SK-N-SH treated with all-trans-retinoic acid at 6 μM for 48 hours (cell line): ENCODE measurements around the gene ARMC7.

Experiments
- BACH2 ChIP-seq: fragments of 250-450 bp; sonication (Bioruptor Pico); IDR thresholded peaks from 2 replicates; pipeline ENCODE4 v1.9.0; 2021; ENCODE audit warnings: mild to moderate bottlenecking, borderline replicate concordance
- CSDC2 ChIP-seq: fragments of 250-450 bp; sonication (Bioruptor Pico); IDR thresholded peaks from 2 replicates; pipeline ENCODE4 v1.5.0; 2020; ENCODE audit warnings: mild to moderate bottlenecking, moderate library complexity
- GLIS3 ChIP-seq: fragments of 250-450 bp; sonication (Bioruptor Pico); IDR thresholded peaks from 2 replicates; pipeline ENCODE4 v1.5.0; 2020; ENCODE audit warnings: mild to moderate bottlenecking, moderate library complexity
- TCF4 ChIP-seq: fragments of 250-450 bp; sonication (Bioruptor Pico); IDR thresholded peaks from 2 replicates; pipeline ENCODE4 v1.8.0; 2021; ENCODE audit warnings: mild to moderate bottlenecking, moderate library complexity, borderline replicate concordance
- TOX ChIP-seq: fragments of 250-450 bp; sonication (Bioruptor Pico); IDR thresholded peaks from 2 replicates; pipeline ENCODE4 v1.8.0; 2021; ENCODE audit warnings: mild to moderate bottlenecking, moderate library complexity, borderline replicate concordance
- ZC3H10 ChIP-seq: fragments of 250-450 bp; sonication (Bioruptor Pico); IDR thresholded peaks from 2 replicates; pipeline ENCODE4 v1.5.1; 2021; ENCODE audit warnings: mild to moderate bottlenecking, moderate library complexity
- ZNF565 ChIP-seq: fragments of 450-650 bp; formaldehyde crosslinking; conservative IDR thresholded peaks from 2 replicates; pipeline ENCODE4 v1.5.0; 2020; ENCODE audit warnings: low read depth, mild to moderate bottlenecking, moderate library complexity
- ZNF8 ChIP-seq: fragments of 450-650 bp; formaldehyde crosslinking; IDR thresholded peaks from 2 replicates; pipeline ENCODE4 v1.5.0; 2020; ENCODE audit warnings: mild to moderate bottlenecking, moderate library complexity
- TF ChIP-seq, protein P1 (sequence below): fragments of 250-450 bp; sonication (Bioruptor Pico); IDR thresholded peaks from 2 replicates; pipeline ENCODE4 v1.5.1; 2020; ENCODE audit warnings: low read depth, mild to moderate bottlenecking, moderate library complexity
- TF ChIP-seq, protein P2 (sequence below): fragments of 250-450 bp; sonication (Bioruptor Pico); IDR thresholded peaks from 2 replicates; pipeline ENCODE4 v1.8.0; 2020; ENCODE audit warnings: mild to moderate bottlenecking, moderate library complexity, borderline replicate concordance
- TF ChIP-seq, protein P3 (sequence below): fragments of 250-450 bp; sonication (Bioruptor Pico); IDR thresholded peaks from 2 replicates; pipeline ENCODE4 v1.8.0; 2021; ENCODE audit warnings: low read depth, mild to moderate bottlenecking, moderate library complexity, borderline replicate concordance
- TF ChIP-seq, protein P4 (sequence below): fragments of 250-450 bp; sonication (Bioruptor Pico); IDR thresholded peaks from 2 replicates; pipeline ENCODE4 v1.5.0; 2020; ENCODE audit warnings: mild to moderate bottlenecking, moderate library complexity

DNA sequence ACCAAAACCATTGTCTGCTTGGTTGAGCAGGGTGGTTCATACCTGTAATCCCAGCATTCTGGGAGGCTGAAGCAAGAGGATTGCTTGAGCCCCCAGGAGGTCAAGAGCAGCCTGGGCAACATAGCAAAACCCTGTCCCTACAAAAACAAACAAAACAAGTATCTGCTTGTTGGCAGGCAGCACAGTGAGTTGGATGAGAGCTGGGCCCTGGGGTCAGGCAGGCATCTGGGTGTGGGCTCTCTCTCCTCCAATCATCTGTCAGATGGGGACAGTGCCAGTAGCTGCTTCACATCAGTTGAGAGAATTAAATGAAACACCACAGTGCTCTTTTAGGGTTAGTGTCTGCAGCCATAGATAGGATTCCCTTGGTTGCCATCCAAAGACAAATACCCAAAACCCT is 5.8 kb downstream of the ARMC7 start:
- TF ChIP-seq TCF4 (CRISPR knock-in tag) (no peak), TOX (no peak), ZNF8 (CRISPR knock-in tag) (no peak), GLIS3 (CRISPR knock-in tag) (no peak), ZNF565 (no peak), CSDC2 (CRISPR knock-in tag) (no peak), ZC3H10 (CRISPR knock-in tag) (no peak), BACH2 (CRISPR knock-in tag) (no peak)
- TF ChIP-seq, protein P1, sequence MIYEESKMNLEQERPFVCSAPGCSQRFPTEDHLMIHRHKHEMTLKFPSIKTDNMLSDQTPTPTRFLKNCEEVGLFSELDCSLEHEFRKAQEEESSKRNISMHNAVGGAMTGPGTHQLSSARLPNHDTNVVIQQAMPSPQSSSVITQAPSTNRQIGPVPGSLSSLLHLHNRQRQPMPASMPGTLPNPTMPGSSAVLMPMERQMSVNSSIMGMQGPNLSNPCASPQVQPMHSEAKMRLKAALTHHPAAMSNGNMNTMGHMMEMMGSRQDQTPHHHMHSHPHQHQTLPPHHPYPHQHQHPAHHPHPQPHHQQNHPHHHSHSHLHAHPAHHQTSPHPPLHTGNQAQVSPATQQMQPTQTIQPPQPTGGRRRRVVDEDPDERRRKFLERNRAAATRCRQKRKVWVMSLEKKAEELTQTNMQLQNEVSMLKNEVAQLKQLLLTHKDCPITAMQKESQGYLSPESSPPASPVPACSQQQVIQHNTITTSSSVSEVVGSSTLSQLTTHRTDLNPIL (CRISPR knock-in tag): no peak
- TF ChIP-seq, protein P2, sequence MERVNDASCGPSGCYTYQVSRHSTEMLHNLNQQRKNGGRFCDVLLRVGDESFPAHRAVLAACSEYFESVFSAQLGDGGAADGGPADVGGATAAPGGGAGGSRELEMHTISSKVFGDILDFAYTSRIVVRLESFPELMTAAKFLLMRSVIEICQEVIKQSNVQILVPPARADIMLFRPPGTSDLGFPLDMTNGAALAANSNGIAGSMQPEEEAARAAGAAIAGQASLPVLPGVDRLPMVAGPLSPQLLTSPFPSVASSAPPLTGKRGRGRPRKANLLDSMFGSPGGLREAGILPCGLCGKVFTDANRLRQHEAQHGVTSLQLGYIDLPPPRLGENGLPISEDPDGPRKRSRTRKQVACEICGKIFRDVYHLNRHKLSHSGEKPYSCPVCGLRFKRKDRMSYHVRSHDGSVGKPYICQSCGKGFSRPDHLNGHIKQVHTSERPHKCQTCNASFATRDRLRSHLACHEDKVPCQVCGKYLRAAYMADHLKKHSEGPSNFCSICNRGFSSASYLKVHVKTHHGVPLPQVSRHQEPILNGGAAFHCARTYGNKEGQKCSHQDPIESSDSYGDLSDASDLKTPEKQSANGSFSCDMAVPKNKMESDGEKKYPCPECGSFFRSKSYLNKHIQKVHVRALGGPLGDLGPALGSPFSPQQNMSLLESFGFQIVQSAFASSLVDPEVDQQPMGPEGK (CRISPR knock-in tag): no peak
- TF ChIP-seq, protein P3, sequence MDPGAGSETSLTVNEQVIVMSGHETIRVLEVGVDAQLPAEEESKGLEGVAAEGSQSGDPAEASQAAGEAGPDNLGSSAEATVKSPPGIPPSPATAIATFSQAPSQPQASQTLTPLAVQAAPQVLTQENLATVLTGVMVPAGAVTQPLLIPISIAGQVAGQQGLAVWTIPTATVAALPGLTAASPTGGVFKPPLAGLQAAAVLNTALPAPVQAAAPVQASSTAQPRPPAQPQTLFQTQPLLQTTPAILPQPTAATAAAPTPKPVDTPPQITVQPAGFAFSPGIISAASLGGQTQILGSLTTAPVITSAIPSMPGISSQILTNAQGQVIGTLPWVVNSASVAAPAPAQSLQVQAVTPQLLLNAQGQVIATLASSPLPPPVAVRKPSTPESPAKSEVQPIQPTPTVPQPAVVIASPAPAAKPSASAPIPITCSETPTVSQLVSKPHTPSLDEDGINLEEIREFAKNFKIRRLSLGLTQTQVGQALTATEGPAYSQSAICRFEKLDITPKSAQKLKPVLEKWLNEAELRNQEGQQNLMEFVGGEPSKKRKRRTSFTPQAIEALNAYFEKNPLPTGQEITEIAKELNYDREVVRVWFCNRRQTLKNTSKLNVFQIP: no peak
- TF ChIP-seq, protein P4, sequence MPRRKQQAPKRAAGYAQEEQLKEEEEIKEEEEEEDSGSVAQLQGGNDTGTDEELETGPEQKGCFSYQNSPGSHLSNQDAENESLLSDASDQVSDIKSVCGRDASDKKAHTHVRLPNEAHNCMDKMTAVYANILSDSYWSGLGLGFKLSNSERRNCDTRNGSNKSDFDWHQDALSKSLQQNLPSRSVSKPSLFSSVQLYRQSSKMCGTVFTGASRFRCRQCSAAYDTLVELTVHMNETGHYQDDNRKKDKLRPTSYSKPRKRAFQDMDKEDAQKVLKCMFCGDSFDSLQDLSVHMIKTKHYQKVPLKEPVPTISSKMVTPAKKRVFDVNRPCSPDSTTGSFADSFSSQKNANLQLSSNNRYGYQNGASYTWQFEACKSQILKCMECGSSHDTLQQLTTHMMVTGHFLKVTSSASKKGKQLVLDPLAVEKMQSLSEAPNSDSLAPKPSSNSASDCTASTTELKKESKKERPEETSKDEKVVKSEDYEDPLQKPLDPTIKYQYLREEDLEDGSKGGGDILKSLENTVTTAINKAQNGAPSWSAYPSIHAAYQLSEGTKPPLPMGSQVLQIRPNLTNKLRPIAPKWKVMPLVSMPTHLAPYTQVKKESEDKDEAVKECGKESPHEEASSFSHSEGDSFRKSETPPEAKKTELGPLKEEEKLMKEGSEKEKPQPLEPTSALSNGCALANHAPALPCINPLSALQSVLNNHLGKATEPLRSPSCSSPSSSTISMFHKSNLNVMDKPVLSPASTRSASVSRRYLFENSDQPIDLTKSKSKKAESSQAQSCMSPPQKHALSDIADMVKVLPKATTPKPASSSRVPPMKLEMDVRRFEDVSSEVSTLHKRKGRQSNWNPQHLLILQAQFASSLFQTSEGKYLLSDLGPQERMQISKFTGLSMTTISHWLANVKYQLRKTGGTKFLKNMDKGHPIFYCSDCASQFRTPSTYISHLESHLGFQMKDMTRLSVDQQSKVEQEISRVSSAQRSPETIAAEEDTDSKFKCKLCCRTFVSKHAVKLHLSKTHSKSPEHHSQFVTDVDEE: no peak
